ENCODE results near the gene PPP1R13L.

The PPP1R13L gene

GRCh38 chr19:45357445-45357783 is 47.5 kb downstream of the PPP1R13L start:
- Histone ChIP-seq H3K4me3 (ENCODE audit: low read depth, low read length) (no peak overlapping the region), H3K36me3 (ENCODE audit: control insufficient read depth in 2 of 2, insufficient read depth in 1 of 2, low read length in 2 of 2) (peaks cover 43 to 81% of the 10 kb centered on the region in 2 experiments; a peak in 2 of 3 replicates), H3K4me1 (ENCODE audit: control insufficient read depth, insufficient read depth, low read length) (no peaks in the 10 kb centered on the region), H3K9me3 (ENCODE audit: control insufficient read depth, insufficient read depth, low read depth, low read length) (no peaks in the 10 kb centered on the region), H3K27ac (ENCODE audit: extremely low read depth, low read depth, low read length) (no peak overlapping the region)
- TF ChIP-seq KLF10 (tag by site-specific recombination; IDR thresholded peaks at IDR 0.05) = no peak
- no peak for TF ChIP-seq ZBTB7A (tag by site-specific recombination; IDR thresholded peaks at IDR 0.05; ENCODE audit: low read depth)
- TF ChIP-seq REST (tag by site-specific recombination; IDR thresholded peaks at IDR 0.05) = no peak
- TF ChIP-seq ZNF518A (tag by site-specific recombination; conservative IDR thresholded peaks at IDR 0.05; ENCODE audit: low read depth) = no peak
- TF ChIP-seq ZNF670 (tag by site-specific recombination; IDR thresholded peaks at IDR 0.05; ENCODE audit: low read depth) = no peak
- no peak for TF ChIP-seq ZBTB8A (tag by site-specific recombination; IDR thresholded peaks at IDR 0.05)
- no peak for TF ChIP-seq ZBTB48 (tag by site-specific recombination; IDR thresholded peaks at IDR 0.05)
- no peak for TF ChIP-seq ZNF621 (tag by site-specific recombination; IDR thresholded peaks at IDR 0.05)
- no peak for TF ChIP-seq MZF1 (tag by site-specific recombination; IDR thresholded peaks at IDR 0.05; ENCODE audit: borderline replicate concordance)
- no peak for TF ChIP-seq ELK4 (IDR thresholded peaks at IDR 0.05; ENCODE audit: borderline replicate concordance, low read depth, low read length)
- no peak for TF ChIP-seq ZSCAN5A (tag by site-specific recombination; IDR thresholded peaks at IDR 0.05)
- TF ChIP-seq IKZF3 (tag by site-specific recombination; IDR thresholded peaks at IDR 0.05) = no peak
- no peak for TF ChIP-seq SETDB1 (IDR thresholded peaks at IDR 0.05; ENCODE audit: insufficient read length, low read length)
- POLR2A ChIA-PET = no interaction called here
- CTCF ChIA-PET = interaction anchor here (0.6 kb wide), 2 partner anchors 15 to 1819 kb away, joined by 4 read pairs; no protein-coding TSS in a partner anchor

Measured in HEK293 (cell line).